RWPE1 (cell line): Measurements from ENCODE around the gene ABR.
A peak's percentile ranks its signal among the peaks of the same experiment; 100 is the strongest.

Experiments used
- CTCF ChIA-PET: fragments of 350-600 bp; sonication (Branson Sonifier 250); formaldehyde crosslinking; extraction: SDS; loops from one replicate; lab custom pipeline; 2021; lab: Yijun Ruan, JAX
- POLR2A ChIA-PET: fragments of 400-600 bp; formaldehyde crosslinking; extraction: SDS; loops from one replicate; lab custom pipeline; 2020; ENCODE audit warnings: antibody characterized with exemption; ENCODE audit not compliant: low non-redundant PET; lab: Yijun Ruan, JAX
- DNase-seq: peaks from one replicate; pipeline ENCODE4 v3.0.0; 2012; ENCODE audit warnings: low spot score
- H3K27ac ChIP-seq: fragments of 450-650 bp; 2 replicates; pipeline ENCODE4 v1.5.1; 2017
- TF ChIP-seq, protein P1 (sequence below): fragments of 450-650 bp; conservative IDR thresholded peaks from 2 replicates; pipeline ENCODE4 v1.5.1; 2017; ENCODE audit warnings: low read depth, mild to moderate bottlenecking

ABR gene

DNA sequence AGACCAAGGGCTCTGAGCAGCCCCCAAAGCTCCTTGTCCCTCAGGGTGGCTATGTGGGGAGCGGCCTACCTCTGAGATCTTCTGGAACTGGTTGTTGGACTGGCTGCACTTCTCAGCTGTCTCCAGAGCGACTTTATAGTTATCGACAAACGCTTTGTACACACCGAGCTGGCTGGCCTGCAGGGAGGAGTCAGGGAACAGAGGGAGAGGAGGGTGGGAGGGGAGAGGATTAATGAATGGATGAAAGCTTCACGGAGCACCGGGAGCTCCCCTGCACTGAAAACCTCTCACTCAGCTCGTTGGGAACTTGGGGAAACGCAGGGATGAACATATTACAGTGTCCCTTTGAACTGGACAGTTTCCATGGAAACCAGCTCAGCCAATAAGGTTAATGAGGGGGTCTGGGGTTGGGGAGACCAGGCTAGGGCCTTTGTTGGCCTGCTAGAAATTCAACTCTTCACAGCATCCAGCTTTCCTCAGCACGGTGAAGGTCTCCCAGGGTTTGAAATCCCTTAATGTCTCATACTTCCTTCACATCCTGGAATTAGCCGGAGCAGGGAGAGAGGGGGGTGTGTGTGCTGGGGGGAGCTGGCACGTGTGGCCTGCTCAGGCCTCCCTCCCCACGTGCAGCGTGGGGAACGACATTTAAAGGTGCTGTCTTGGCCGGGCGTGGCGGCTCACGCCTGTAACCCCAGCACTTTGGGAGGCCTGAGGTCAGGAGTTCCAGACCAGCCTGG, 96.2 kb downstream of the ABR start:
- POLR2A ChIA-PET: no interaction called here
- TF ChIP-seq, protein P1, sequence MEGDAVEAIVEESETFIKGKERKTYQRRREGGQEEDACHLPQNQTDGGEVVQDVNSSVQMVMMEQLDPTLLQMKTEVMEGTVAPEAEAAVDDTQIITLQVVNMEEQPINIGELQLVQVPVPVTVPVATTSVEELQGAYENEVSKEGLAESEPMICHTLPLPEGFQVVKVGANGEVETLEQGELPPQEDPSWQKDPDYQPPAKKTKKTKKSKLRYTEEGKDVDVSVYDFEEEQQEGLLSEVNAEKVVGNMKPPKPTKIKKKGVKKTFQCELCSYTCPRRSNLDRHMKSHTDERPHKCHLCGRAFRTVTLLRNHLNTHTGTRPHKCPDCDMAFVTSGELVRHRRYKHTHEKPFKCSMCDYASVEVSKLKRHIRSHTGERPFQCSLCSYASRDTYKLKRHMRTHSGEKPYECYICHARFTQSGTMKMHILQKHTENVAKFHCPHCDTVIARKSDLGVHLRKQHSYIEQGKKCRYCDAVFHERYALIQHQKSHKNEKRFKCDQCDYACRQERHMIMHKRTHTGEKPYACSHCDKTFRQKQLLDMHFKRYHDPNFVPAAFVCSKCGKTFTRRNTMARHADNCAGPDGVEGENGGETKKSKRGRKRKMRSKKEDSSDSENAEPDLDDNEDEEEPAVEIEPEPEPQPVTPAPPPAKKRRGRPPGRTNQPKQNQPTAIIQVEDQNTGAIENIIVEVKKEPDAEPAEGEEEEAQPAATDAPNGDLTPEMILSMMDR: no peak
- H3K27ac ChIP-seq: peak overlapping the region; percentile 14; the same call in 1 of the 2 replicates
- CTCF ChIA-PET: interaction anchor here (0.6 to 0.8 kb wide), 3 partner anchors 23 to 98 kb away, joined by 3 read pairs; no protein-coding TSS in a partner anchor
- DNase-seq: no peak

DNA sequence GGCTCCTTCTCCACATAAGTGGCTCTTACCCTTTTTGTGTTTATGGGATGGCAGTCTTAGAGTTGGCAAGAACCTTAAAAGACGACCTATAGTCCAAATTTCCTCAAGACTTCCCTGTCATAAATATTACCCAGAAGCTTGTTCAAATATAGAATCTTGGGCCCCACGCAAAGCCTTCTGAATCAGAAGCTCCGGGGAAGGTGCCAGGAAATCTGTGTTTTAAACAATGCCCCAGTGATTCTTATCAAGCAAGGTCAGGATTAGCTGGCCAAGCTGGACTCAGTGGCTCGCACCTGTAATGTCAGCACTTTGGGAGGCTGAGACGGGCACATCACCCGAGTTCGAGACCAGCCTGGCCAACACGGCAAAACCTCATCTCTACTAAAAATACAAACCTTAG, 97.2 kb downstream of the ABR start:
- peak overlapping the region; percentile 94 for H3K27ac ChIP-seq
- ChIA-PET POLR2A (no interaction called here), CTCF (interaction anchor here (0.6 kb wide), 1 partner anchor 10 kb away, joined by 3 read pairs; no protein-coding TSS in a partner anchor)
- TF ChIP-seq, protein P1: no peak
- DNase-seq: no peak

DNA sequence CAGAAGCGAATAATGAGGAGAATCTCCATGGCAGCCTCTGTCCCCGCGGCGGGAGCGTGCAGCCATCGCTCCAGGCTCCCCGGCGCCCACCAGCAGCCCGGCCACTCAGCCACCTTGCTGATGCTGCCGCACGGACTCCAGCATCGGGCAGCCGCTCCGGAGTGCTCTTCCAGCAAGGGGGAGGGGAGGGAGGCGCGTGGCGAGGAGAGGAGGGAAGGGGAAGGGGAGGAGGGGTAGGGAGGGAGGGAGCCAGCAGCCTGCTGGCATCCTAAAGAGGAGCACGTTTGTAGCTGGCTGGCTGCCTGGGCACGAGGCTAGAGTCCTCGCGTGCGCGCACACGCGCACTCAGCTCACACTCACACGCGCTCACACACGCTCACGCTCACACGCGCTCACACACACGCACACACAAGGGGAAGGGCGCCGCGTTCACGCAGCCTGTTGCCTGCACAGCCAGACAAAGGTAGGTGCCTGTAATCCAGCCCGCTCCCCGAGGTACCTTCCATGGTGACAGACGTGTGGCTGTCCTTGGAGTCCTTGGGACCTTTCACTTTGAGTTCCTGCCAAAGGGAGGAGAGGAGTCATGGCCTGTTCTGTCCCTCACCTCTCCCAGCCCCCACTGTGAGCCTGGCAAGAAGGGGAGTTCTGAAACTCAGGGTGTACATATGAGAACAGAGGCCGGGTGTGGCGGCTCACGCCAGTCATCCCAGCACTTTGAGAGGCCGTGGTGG, 100.8 kb downstream of the ABR start:
- ChIA-PET CTCF (interaction anchor here (0.6 kb wide), 1 partner anchor 21 kb away, joined by 3 read pairs; no protein-coding TSS in a partner anchor), POLR2A (no interaction called here)
- DNase-seq: no peak
- no peak overlapping the region for H3K27ac ChIP-seq
- TF ChIP-seq, protein P1: no peak

DNA sequence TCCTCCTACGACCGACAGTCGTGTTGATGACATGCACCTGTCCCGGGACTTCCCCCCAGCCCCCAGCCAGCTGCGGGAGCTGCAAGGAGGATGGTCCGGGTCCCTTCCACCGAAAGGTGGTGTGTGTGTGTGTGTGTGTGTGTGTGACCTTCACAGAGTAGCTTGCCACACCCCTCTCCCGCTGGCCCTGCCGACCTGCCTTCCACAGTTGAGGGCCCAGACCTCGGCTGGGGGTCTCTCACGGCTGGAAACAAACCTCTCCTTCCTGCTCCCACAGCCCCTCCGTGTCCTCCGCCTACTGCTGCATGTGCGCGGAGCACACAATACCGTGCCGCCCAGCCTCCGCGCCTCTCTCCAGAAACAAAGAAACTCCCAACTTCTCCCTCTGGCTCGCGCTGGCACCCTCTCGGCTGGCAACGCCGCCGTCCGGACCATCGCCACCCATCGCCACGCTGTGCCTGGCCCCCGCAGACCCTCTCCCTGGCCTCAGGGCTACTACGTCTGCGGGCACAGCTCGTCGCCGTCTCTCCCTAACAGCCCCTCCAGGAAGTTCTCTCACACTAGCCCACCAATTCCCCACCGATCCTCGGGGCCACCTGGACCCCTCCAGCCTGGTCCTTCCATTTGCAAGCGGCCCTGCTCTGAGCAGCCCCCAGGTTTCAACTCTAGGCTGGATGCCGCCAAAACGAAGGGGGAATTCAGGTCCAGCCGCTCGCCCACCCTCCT, 101.6 kb downstream of the ABR start:
- no peak for DNase-seq
- H3K27ac ChIP-seq: peak overlapping the region; percentile 33; the same call in 1 of the 2 replicates
- POLR2A ChIA-PET: no interaction called here
- CTCF ChIA-PET: interaction anchor here (1.5 to 1.6 kb wide), 2 partner anchors 20 to 22 kb away, joined by 5 to 7 read pairs; no protein-coding TSS in a partner anchor
- TF ChIP-seq, protein P1: no peak

DNA sequence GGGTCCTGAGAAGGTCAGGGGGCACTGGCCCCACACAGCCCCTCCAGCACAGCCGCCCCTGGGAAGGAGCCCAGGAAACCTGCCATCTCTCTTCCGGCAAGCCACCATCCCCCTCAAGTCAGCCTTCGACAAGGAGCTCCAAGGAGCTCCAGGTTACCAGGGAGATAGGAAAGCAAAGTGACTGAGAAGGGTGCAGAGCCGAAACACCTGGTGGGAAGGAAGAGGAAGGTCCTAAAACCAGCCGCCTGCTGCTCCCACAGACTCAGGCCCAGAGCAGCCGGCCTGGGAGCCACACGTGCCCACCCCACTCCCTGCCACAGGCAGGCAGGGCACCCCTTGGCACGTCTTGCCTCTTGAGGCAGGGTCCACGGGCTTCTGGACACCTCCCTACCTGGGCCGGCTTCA, 102.2 kb downstream of the ABR start:
- no peak for DNase-seq
- POLR2A ChIA-PET: no interaction called here
- peak overlapping the region; percentile 33; the same call in 1 of the 2 replicates for H3K27ac ChIP-seq
- CTCF ChIA-PET: interaction anchor here (1.5 to 1.6 kb wide), 2 partner anchors 19 to 22 kb away, joined by 5 to 7 read pairs; no protein-coding TSS in a partner anchor
- TF ChIP-seq, protein P1: no peak

DNA sequence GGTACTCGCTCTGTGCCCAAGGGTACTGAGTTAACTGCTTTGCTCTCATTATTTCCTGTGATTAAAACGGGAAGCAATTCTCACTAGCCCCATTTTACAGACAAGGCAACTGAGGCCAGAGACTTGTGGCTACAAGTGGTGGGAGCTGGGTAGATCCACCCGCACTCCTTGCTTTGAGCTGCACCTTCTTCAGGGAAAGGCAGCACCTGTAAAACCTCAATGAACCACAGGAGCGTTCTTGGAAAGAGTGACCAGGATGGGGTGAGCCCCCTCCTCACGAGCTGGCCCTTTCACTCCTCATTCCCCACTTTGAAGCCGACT, 102.8 kb downstream of the ABR start:
- TF ChIP-seq, protein P1: no peak
- POLR2A ChIA-PET: no interaction called here

More for the DNA sequence above, 102.8 kb downstream of the ABR start:
- CTCF ChIA-PET: interaction anchor here (0.7 to 1.6 kb wide), 3 partner anchors 15 to 21 kb away, joined by 3 to 7 read pairs (median 5); no protein-coding TSS in a partner anchor
- H3K27ac ChIP-seq: no peak overlapping the region
- no peak for DNase-seq
